ENCODE measurements around the gene BPIFB1. TPM values are rescaled to one million over a fixed set of nuclear protein-coding genes. Genes with fewer than 3 reads are reported as not detected.

Gene BPIFB1
- total and polyA plus RNA-seq, 9 of the 15 experiments (the other 6 are each of a cell fraction or from before 2014, with no cell fraction given), result not detected

DNA sequence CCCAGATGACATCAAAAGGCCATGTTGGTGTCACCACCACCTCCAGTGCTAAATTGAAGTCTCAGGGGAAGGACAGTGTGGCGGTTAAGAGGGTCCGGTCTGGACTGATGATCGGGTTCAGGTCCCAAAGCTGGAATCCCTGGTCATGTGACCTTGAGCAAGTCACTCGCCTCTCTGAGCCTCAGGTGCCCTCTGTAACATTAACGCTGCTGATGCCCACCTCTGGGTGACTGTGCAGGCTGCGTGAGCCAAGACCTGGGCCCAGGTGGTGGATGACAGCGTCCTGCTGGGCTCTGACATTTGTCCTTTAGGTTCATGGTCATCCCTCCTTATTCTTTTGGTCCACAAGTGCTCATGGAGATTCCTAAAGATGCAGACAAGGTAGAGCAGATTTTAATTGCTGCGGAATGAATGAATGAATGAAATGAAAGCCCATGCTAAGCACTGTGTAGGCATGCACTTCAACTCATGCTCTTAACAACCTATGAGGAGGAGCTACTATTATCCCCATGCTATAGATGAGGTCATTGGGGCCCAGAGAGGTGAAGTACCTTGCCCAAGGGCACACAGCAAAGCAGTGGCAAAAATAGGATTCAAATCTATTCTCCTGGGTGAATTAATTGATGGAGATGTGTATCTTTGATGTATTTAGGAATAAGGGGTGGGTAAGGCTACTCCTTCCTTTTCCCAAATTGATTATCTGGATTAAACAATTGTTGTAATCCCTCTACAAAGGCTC is 649 bp upstream of the BPIFB1 start (continued):
- TF ChIP-seq, protein P1, sequence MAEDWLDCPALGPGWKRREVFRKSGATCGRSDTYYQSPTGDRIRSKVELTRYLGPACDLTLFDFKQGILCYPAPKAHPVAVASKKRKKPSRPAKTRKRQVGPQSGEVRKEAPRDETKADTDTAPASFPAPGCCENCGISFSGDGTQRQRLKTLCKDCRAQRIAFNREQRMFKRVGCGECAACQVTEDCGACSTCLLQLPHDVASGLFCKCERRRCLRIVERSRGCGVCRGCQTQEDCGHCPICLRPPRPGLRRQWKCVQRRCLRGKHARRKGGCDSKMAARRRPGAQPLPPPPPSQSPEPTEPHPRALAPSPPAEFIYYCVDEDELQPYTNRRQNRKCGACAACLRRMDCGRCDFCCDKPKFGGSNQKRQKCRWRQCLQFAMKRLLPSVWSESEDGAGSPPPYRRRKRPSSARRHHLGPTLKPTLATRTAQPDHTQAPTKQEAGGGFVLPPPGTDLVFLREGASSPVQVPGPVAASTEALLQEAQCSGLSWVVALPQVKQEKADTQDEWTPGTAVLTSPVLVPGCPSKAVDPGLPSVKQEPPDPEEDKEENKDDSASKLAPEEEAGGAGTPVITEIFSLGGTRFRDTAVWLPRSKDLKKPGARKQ (CRISPR knock-in tag; IDR thresholded peaks at IDR 0.05), result no peak
- TF ChIP-seq, protein P2, sequence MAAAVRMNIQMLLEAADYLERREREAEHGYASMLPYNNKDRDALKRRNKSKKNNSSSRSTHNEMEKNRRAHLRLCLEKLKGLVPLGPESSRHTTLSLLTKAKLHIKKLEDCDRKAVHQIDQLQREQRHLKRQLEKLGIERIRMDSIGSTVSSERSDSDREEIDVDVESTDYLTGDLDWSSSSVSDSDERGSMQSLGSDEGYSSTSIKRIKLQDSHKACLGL (CRISPR knock-in tag; IDR thresholded peaks at IDR 0.05; ENCODE audit: borderline replicate concordance, poor library complexity, severe bottlenecking), result no peak
- TF ChIP-seq, protein P3, sequence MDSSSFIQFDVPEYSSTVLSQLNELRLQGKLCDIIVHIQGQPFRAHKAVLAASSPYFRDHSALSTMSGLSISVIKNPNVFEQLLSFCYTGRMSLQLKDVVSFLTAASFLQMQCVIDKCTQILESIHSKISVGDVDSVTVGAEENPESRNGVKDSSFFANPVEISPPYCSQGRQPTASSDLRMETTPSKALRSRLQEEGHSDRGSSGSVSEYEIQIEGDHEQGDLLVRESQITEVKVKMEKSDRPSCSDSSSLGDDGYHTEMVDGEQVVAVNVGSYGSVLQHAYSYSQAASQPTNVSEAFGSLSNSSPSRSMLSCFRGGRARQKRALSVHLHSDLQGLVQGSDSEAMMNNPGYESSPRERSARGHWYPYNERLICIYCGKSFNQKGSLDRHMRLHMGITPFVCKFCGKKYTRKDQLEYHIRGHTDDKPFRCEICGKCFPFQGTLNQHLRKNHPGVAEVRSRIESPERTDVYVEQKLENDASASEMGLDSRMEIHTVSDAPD (CRISPR knock-in tag; IDR thresholded peaks at IDR 0.05), result no peak
- TF ChIP-seq SAFB (IDR thresholded peaks at IDR 0.05; ENCODE audit: borderline replicate concordance, low read depth, low read length), result no peak
- TF ChIP-seq MIER1 (IDR thresholded peaks at IDR 0.05; ENCODE audit: low read depth), result no peak
- no peak for TF ChIP-seq IFI16 (CRISPR knock-in tag; IDR thresholded peaks at IDR 0.05)
- TF ChIP-seq JUNB (CRISPR knock-in tag; conservative IDR thresholded peaks at IDR 0.05), result no peak
- no peak for TF ChIP-seq ZNF217 (CRISPR knock-in tag; IDR thresholded peaks at IDR 0.05)
- TF ChIP-seq, protein P4, sequence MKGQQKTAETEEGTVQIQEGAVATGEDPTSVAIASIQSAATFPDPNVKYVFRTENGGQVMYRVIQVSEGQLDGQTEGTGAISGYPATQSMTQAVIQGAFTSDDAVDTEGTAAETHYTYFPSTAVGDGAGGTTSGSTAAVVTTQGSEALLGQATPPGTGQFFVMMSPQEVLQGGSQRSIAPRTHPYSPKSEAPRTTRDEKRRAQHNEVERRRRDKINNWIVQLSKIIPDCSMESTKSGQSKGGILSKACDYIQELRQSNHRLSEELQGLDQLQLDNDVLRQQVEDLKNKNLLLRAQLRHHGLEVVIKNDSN (CRISPR knock-in tag; IDR thresholded peaks at IDR 0.05), result 0 out of 2 replicates have a peak, but pooled peaks have one; percentile 14
- no peak for TF ChIP-seq SMARCC2 (IDR thresholded peaks at IDR 0.05; ENCODE audit: low read depth)
- TF ChIP-seq HNRNPUL1 (IDR thresholded peaks at IDR 0.05; ENCODE audit: low read length), result no peak

Data from K562 (cell line).